ENCODE measurements around the gene CCDC182. TPM values are rescaled to one million over a fixed set of nuclear protein-coding genes. Genes with fewer than 3 reads are reported as not detected.

Gene CCDC182
- total and polyA plus RNA-seq, 2 experiments from 2014 or later: not detected

DNA sequence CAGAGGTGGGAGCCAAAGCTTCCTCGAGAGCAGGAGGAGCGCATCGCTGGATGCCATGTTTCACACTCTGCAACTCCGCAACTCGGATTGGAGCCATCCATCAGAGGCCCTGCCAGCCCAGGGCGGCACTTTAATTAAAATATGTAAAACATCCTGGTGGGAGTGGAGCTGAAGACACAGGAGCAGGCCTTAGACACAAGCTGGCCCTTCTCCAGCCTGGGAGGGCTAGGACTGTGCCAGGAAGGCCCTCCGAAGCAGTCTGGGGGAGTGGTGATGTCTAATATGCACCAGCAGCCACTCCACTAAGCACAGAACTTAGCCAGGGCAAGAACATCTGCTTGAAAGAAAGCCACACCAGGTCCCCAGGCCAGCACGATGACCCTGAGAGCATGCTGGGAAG lies 5.8 kb upstream of the CCDC182 start (continued):
- TF ChIP-seq, protein P1, sequence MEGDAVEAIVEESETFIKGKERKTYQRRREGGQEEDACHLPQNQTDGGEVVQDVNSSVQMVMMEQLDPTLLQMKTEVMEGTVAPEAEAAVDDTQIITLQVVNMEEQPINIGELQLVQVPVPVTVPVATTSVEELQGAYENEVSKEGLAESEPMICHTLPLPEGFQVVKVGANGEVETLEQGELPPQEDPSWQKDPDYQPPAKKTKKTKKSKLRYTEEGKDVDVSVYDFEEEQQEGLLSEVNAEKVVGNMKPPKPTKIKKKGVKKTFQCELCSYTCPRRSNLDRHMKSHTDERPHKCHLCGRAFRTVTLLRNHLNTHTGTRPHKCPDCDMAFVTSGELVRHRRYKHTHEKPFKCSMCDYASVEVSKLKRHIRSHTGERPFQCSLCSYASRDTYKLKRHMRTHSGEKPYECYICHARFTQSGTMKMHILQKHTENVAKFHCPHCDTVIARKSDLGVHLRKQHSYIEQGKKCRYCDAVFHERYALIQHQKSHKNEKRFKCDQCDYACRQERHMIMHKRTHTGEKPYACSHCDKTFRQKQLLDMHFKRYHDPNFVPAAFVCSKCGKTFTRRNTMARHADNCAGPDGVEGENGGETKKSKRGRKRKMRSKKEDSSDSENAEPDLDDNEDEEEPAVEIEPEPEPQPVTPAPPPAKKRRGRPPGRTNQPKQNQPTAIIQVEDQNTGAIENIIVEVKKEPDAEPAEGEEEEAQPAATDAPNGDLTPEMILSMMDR (conservative IDR thresholded peaks at IDR 0.05; ENCODE audit: low read depth in 2 of 2): no peak
- no peak for TF ChIP-seq POLR2AphosphoS5 (IDR thresholded peaks at IDR 0.05; ENCODE audit: low read depth)

DNA sequence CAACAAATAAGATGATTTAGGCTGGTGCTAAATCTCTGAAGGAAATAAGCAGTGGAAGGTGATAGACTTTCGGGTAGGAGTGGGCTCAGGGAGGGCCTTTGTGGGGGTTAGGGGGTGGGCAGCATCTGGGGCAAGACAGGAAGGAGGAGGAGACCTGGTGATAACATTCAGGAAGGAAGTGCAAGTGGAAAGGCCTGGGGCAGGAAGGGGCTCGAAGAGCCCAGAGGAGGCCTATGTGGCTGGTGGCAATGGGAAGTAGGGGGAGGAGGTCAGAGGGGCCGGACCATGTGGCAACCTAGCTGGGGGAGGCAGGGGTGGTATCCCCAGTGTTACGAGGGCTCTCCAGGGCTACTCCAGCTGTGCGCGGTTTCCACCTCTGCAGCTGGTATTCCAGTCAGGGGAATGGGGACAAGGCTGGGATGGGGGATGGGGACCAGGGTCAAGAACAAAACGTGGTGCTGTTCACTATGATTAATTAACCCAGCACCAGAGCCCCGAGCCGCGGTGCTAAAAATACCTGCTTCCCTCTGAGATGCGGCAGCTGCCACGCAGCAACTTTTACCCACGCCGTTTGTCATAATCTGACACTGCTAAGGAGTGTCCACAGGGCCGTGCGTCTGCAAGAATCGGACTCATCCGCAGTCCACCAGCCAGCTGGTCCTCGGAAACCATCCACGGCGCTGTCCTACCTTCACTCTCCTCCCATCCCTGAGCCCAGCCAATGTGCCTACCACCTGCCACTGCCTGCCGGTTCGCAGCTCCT lies 5.2 kb upstream of the CCDC182 start:
- no peak for TF ChIP-seq ZNF114 (CRISPR knock-in tag; IDR thresholded peaks at IDR 0.05)
- no peak for TF ChIP-seq CREB1 (CRISPR knock-in tag; IDR thresholded peaks at IDR 0.05; ENCODE audit: low read depth)
- TF ChIP-seq POLR2AphosphoS5 (IDR thresholded peaks at IDR 0.05; ENCODE audit: low read depth): no peak
- no peak for TF ChIP-seq JUNB (IDR thresholded peaks at IDR 0.05; ENCODE audit: unreplicated experiment)
- TF ChIP-seq ZNF331 (CRISPR knock-in tag; IDR thresholded peaks at IDR 0.05; ENCODE audit: low read depth): no peak
- TF ChIP-seq STAT1 (IDR thresholded peaks at IDR 0.05; ENCODE audit: unreplicated experiment): no peak
- TF ChIP-seq, protein P2, sequence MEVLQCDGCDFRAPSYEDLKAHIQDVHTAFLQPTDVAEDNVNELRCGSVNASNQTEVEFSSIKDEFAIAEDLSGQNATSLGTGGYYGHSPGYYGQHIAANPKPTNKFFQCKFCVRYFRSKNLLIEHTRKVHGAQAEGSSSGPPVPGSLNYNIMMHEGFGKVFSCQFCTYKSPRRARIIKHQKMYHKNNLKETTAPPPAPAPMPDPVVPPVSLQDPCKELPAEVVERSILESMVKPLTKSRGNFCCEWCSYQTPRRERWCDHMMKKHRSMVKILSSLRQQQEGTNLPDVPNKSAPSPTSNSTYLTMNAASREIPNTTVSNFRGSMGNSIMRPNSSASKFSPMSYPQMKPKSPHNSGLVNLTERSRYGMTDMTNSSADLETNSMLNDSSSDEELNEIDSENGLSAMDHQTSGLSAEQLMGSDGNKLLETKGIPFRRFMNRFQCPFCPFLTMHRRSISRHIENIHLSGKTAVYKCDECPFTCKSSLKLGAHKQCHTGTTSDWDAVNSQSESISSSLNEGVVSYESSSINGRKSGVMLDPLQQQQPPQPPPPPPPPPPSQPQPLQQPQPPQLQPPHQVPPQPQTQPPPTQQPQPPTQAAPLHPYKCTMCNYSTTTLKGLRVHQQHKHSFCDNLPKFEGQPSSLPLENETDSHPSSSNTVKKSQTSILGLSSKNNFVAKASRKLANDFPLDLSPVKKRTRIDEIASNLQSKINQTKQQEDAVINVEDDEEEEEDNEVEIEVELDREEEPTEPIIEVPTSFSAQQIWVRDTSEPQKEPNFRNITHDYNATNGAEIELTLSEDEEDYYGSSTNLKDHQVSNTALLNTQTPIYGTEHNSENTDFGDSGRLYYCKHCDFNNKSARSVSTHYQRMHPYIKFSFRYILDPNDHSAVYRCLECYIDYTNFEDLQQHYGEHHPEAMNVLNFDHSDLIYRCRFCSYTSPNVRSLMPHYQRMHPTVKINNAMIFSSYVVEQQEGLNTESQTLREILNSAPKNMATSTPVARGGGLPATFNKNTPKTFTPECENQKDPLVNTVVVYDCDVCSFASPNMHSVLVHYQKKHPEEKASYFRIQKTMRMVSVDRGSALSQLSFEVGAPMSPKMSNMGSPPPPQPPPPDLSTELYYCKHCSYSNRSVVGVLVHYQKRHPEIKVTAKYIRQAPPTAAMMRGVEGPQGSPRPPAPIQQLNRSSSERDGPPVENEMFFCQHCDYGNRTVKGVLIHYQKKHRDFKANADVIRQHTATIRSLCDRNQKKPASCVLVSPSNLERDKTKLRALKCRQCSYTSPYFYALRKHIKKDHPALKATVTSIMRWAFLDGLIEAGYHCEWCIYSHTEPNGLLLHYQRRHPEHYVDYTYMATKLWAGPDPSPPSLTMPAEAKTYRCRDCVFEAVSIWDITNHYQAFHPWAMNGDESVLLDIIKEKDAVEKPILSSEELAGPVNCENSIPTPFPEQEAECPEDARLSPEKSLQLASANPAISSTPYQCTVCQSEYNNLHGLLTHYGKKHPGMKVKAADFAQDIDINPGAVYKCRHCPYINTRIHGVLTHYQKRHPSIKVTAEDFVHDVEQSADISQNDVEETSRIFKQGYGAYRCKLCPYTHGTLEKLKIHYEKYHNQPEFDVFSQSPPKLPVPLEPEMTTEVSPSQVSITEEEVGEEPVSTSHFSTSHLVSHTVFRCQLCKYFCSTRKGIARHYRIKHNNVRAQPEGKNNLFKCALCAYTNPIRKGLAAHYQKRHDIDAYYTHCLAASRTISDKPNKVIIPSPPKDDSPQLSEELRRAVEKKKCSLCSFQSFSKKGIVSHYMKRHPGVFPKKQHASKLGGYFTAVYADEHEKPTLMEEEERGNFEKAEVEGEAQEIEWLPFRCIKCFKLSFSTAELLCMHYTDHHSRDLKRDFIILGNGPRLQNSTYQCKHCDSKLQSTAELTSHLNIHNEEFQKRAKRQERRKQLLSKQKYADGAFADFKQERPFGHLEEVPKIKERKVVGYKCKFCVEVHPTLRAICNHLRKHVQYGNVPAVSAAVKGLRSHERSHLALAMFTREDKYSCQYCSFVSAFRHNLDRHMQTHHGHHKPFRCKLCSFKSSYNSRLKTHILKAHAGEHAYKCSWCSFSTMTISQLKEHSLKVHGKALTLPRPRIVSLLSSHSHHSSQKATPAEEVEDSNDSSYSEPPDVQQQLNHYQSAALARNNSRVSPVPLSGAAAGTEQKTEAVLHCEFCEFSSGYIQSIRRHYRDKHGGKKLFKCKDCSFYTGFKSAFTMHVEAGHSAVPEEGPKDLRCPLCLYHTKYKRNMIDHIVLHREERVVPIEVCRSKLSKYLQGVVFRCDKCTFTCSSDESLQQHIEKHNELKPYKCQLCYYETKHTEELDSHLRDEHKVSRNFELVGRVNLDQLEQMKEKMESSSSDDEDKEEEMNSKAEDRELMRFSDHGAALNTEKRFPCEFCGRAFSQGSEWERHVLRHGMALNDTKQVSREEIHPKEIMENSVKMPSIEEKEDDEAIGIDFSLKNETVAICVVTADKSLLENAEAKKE (CRISPR knock-in tag; IDR thresholded peaks at IDR 0.05): no peak
- H3K4me1 ChIP-seq (ENCODE audit: insufficient read depth): no peaks in the 10 kb centered on the region
- DNase-seq (ENCODE audit: low spot score): no peak
- H3K4me3 Mint-ChIP-seq: no peak overlapping the region
- no peaks in the 10 kb centered on the region for H3K36me3 Mint-ChIP-seq (ENCODE audit: low read depth)
- H3K4me3 ChIP-seq: no peak overlapping the region
- peaks cover 3% of the 10 kb centered on the region for H3K27me3 Mint-ChIP-seq (ENCODE audit: insufficient read depth, low read depth, poor library complexity)
- no peak overlapping the region for H3K4me2 ChIP-seq
- no peaks in the 10 kb centered on the region for H3K27me3 ChIP-seq (ENCODE audit: insufficient read depth)
- no peaks in the 10 kb centered on the region for H3F3A ChIP-seq (replicated peaks; ENCODE audit: low read depth)
- no peaks in the 10 kb centered on the region for H4K20me1 ChIP-seq (replicated peaks; ENCODE audit: insufficient read depth)
- no peak overlapping the region for H3K27ac Mint-ChIP-seq
- no peaks in the 10 kb centered on the region for H3K36me3 ChIP-seq (ENCODE audit: insufficient read depth)
- H3K4me1 Mint-ChIP-seq: peaks cover 9% of the 10 kb centered on the region
- 0 out of 2 replicates have a peak overlapping the region, but pooled peaks have one; percentile 47 for H2AFZ ChIP-seq
- H3K79me2 ChIP-seq (replicated peaks; ENCODE audit: insufficient read depth): no peaks in the 10 kb centered on the region
- H3K27ac ChIP-seq (ENCODE audit: low read depth): no peak overlapping the region
- H3K9me2 ChIP-seq (ENCODE audit: insufficient read depth): no peaks in the 10 kb centered on the region; the same call in 1 of the 2 replicates
- no peak for ATAC-seq
- H3K9me3 Mint-ChIP-seq: no peaks in the 10 kb centered on the region
